SK-N-SH (cell line): ENCODE data around the gene MTREX. TPM values are rescaled to one million over a fixed set of nuclear protein-coding genes. Genes with fewer than 3 reads are reported as not detected.

ENCODE experiments used
- CTCF ChIA-PET: fragments of 300-600, 350-600 bp; formaldehyde crosslinking; extraction: SDS; loops from one replicate; lab custom pipeline; 2021; lab: Yijun Ruan, JAX
- POLR2A ChIA-PET: fragments of 350-600 bp; sonication (Branson Sonifier 250); formaldehyde crosslinking; extraction: SDS; loops from one replicate; lab custom pipeline; 2020; ENCODE audit warnings: antibody characterized with exemption, inconsistent platforms; lab: Yijun Ruan, JAX
- DNase-seq: peaks from one replicate; pipeline ENCODE4 v3.0.0; 2012
- H2AFZ ChIP-seq: fragments of 200-600 bp; sonication (generic); 2 replicates; pipeline ENCODE4 v1.8.1; 2016; ENCODE audit warnings: antibody characterized with exemption, mild to moderate bottlenecking, low read depth
- H3F3A ChIP-seq: fragments of 200-600 bp; sonication (generic); replicated peaks from 2 replicates; pipeline ENCODE3; 2016; ENCODE audit warnings: antibody characterized with exemption, mild to moderate bottlenecking; ENCODE audit not compliant: insufficient read depth
- H3K27ac ChIP-seq, 2 experiments: fragments of 200-500 bp in 1 of 2; fragments of 200-600 bp in 1 of 2; sonication (Bioruptor generic) in 1 of 2; sonication (generic), shearing (Covaris generic) in 1 of 2; 2 replicates each; pipeline versions ENCODE4 v1.5.1 to v1.6.1; 2014 to 2016; ENCODE audit warnings: low read depth in 2 of 2, inconsistent platforms in 1 of 2, low read length in 1 of 2, mild to moderate bottlenecking in 1 of 2, mixed read lengths in 1 of 2
- H3K27me3 ChIP-seq: fragments of 200-600 bp; sonication (generic), shearing (Covaris generic); 2 replicates; pipeline ENCODE4 v1.6.1; 2016; ENCODE audit warnings: mixed run types; ENCODE audit not compliant: insufficient read depth
- H3K36me3 ChIP-seq, 2 experiments: fragments of 200-500 bp in 1 of 2; fragments of 200-600 bp in 1 of 2; sonication (Bioruptor generic) in 1 of 2; sonication (generic) in 1 of 2; replicated peaks in 1 of 2; 2 replicates each; pipeline versions ENCODE3 to v1.5.1; 2014 to 2016; ENCODE audit warnings: low read length in 1 of 2, mild to moderate bottlenecking in 1 of 2; ENCODE audit not compliant: insufficient read depth in 2 of 2, control insufficient read depth in 1 of 2
- H3K4me1 ChIP-seq, 2 experiments: fragments of 200-500 bp in 1 of 2; fragments of 200-600 bp in 1 of 2; sonication (Bioruptor generic) in 1 of 2; sonication (generic), shearing (Covaris generic) in 1 of 2; 2 replicates each; pipeline versions ENCODE4 v1.5.1 to v1.6.1; 2014 to 2016; ENCODE audit warnings: low read depth in 1 of 2, low read length in 1 of 2, mixed run types in 1 of 2; ENCODE audit not compliant: insufficient read depth in 2 of 2, control insufficient read depth in 1 of 2
- H3K4me2 ChIP-seq: fragments of 200-600 bp; sonication (generic), shearing (Covaris generic); 2 replicates; pipeline ENCODE4 v1.6.1; 2017; ENCODE audit warnings: mixed run types
- H3K4me3 ChIP-seq, 2 experiments: fragments of 200-500 bp in 1 of 2; fragments of 200-600 bp in 1 of 2; sonication (Bioruptor generic) in 1 of 2; sonication (generic), shearing (Covaris generic) in 1 of 2; 2 replicates each; pipeline versions ENCODE4 v1.5.1 to v1.8.1; 2014 to 2016; ENCODE audit warnings: low read depth in 2 of 2, inconsistent platforms in 1 of 2, low read length in 1 of 2, mild to moderate bottlenecking in 1 of 2, mixed read lengths in 1 of 2, moderate library complexity in 1 of 2
- H3K79me2 ChIP-seq: fragments of 200-600 bp; sonication (generic); 2 replicates; pipeline ENCODE4 v1.8.1; 2017; ENCODE audit warnings: mild to moderate bottlenecking; ENCODE audit not compliant: insufficient read depth
- H3K9ac ChIP-seq: fragments of 200-600 bp; sonication (generic); 2 replicates; pipeline ENCODE4 v1.6.1; 2017; ENCODE audit warnings: mixed run types
- H3K9me2 ChIP-seq: fragments of 200-600 bp; sonication (generic); 2 replicates; pipeline ENCODE4 v1.6.1; 2017; ENCODE audit warnings: mixed run types
- H3K9me3 ChIP-seq: fragments of 200-600 bp; sonication (generic); 2 replicates; pipeline ENCODE4 v1.6.1; 2017; ENCODE audit warnings: mixed run types, mild to moderate bottlenecking, moderate library complexity
- H4K20me1 ChIP-seq: fragments of 200-600 bp; sonication (generic); 2 replicates; pipeline ENCODE4 v1.6.1; 2017; ENCODE audit warnings: mild to moderate bottlenecking, mixed run types; ENCODE audit not compliant: insufficient read depth
- ELF1 ChIP-seq: IDR thresholded peaks from 2 replicates; pipeline ENCODE4 v1.4.0; 2012
- EZH2phosphoT487 ChIP-seq: fragments of 200-600 bp; sonication (generic); IDR thresholded peaks from 2 replicates; pipeline ENCODE4 v1.6.1; 2017; ENCODE audit warnings: low read depth, mixed run types, mild to moderate bottlenecking, antibody characterized with exemption, moderate library complexity, borderline replicate concordance
- FOSL2 ChIP-seq: IDR thresholded peaks from 2 replicates; pipeline ENCODE4 v1.4.0; 2012; ENCODE audit warnings: low read depth, mild to moderate bottlenecking, moderate library complexity, borderline replicate concordance
- FOXM1 ChIP-seq: IDR thresholded peaks from 2 replicates; pipeline ENCODE4 v1.4.0; 2012; ENCODE audit warnings: low read depth, mild to moderate bottlenecking
- GABPA ChIP-seq: IDR thresholded peaks from 2 replicates; pipeline ENCODE4 v1.4.0; 2012; ENCODE audit warnings: low read depth, mild to moderate bottlenecking
- GATA2 ChIP-seq: sonication (generic); formaldehyde crosslinking; IDR thresholded peaks from 2 replicates; pipeline ENCODE4 v1.5.0; 2020; ENCODE audit warnings: mild to moderate bottlenecking, missing genetic modification reagents
- POLR2AphosphoS5 ChIP-seq: IDR thresholded peaks from 2 replicates; pipeline ENCODE4 v1.6.1; 2012; ENCODE audit warnings: low read depth, low read length
- RCOR1 ChIP-seq: fragments of 150-350 bp; IDR thresholded peaks from 2 replicates; pipeline ENCODE4 v1.6.1; 2017; ENCODE audit warnings: antibody characterized with exemption, low read length
- RXRA ChIP-seq: IDR thresholded peaks from 2 replicates; pipeline ENCODE4 v1.4.0; 2012; ENCODE audit warnings: low read depth, mild to moderate bottlenecking, borderline replicate concordance
- SMC3 ChIP-seq: IDR thresholded peaks from 2 replicates; pipeline ENCODE4 v1.6.1; 2012; ENCODE audit warnings: low read depth, low read length, improper control_type of control experiment
- TAF1 ChIP-seq: IDR thresholded peaks from 2 replicates; pipeline ENCODE4 v1.6.1; 2012; ENCODE audit warnings: low read depth, mild to moderate bottlenecking, low read length, moderate library complexity, borderline replicate concordance
- TCF12 ChIP-seq: IDR thresholded peaks from 2 replicates; pipeline ENCODE4 v1.4.0; 2012
- TEAD4 ChIP-seq: IDR thresholded peaks from 2 replicates; pipeline ENCODE4 v1.4.0; 2012; ENCODE audit warnings: mild to moderate bottlenecking, borderline replicate concordance; ENCODE audit not compliant: insufficient read depth
- USF2 ChIP-seq: fragments of 150-350 bp; IDR thresholded peaks from 2 replicates; pipeline ENCODE4 v1.6.1; 2017; ENCODE audit warnings: antibody characterized with exemption, low read length, low read depth, borderline replicate concordance
- YY1 ChIP-seq: IDR thresholded peaks from 2 replicates; pipeline ENCODE4 v1.4.0; 2012; ENCODE audit warnings: low read depth, mild to moderate bottlenecking
- WGBS: methylation state at CpG from one replicate; pipeline ENCODE4 v1.1.6; 2017; ENCODE audit warnings: low lambda C conversion rate; 5-methylcytosine and 5-hydroxymethylcytosine counted together
- polyA plus RNA-seq, 3 experiments: library from polyadenylated mRNA; depleted of rRNA; stranded (reverse); fragments of >200 nt; gene quantifications; 2 replicates each; pipeline ENCODE4 v1.2.3, GENCODE V29; 2012
- TF ChIP-seq, protein P1 (sequence below): IDR thresholded peaks from 2 replicates; pipeline ENCODE4 v1.4.0; 2012; ENCODE audit warnings: low read depth, borderline replicate concordance
- TF ChIP-seq, protein P2 (sequence below): IDR thresholded peaks from 2 replicates; pipeline ENCODE4 v1.4.0; 2012; ENCODE audit warnings: low read depth, borderline replicate concordance
- TF ChIP-seq, protein P3 (sequence below): fragments of 200-600 bp; sonication (generic); IDR thresholded peaks from 2 replicates; pipeline ENCODE4 v1.6.1; 2017; ENCODE audit warnings: antibody characterized with exemption, mild to moderate bottlenecking, moderate library complexity

The MTREX gene
- polyA plus RNA-seq, 1 of the 3 experiments (the other 2 are of a cell fraction): 11.2 TPM

GRCh38 chr5:55418994-55419968, 111.5 kb downstream of the MTREX start (continued):
- TF ChIP-seq, protein P1, sequence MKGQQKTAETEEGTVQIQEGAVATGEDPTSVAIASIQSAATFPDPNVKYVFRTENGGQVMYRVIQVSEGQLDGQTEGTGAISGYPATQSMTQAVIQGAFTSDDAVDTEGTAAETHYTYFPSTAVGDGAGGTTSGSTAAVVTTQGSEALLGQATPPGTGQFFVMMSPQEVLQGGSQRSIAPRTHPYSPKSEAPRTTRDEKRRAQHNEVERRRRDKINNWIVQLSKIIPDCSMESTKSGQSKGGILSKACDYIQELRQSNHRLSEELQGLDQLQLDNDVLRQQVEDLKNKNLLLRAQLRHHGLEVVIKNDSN: no peak
- peak; percentile 86 for TF ChIP-seq TCF12
- TF ChIP-seq, all 33 proteins: peak for 10

DNA sequence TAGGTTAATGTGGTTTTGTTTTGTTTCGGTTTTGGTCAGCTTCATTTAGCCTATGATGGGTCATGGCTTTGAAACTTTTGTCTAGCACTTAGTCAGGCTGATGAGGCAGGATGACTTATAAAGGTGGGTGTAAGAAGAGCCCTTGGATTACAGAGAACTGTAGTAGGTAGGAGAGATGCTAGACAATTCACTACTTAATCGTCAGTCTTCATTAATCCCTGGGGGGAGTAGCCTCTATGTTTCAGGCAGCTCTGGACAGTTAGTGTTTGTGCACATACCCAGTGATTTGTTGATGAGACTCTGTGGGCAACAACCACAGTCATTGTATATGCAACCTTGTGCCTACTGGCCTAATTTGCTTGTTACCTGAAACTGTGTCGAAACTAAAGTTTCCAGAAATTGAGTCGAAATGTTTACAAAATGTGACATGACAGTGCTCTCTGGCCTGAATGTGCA, 113.3 kb downstream of the MTREX start:
- H3K79me2 ChIP-seq: peaks cover 5% of the 10 kb centered on the region; the same call in 1 of the 2 replicates
- H3K9me2 ChIP-seq: no peaks in the 10 kb centered on the region
- H4K20me1 ChIP-seq: no peaks in the 10 kb centered on the region
- POLR2A ChIA-PET: no interaction called here
- no peaks in the 10 kb centered on the region for H3K9me3 ChIP-seq
- CTCF ChIA-PET: interaction anchor here (1.5 kb wide), 1 partner anchor 19 kb away, joined by 4 read pairs; no protein-coding TSS in a partner anchor
- TF ChIP-seq GATA2 (CRISPR knock-in tag): no peak
- no peak for TF ChIP-seq YY1
- TF ChIP-seq, all 33 proteins: peak for 0
- no peak overlapping the region for H3K4me2 ChIP-seq
- no peak overlapping the region for H2AFZ ChIP-seq
- H3K4me3 ChIP-seq: no peak overlapping the region
- peaks cover 49 to 60% of the 10 kb centered on the region in 2 experiments for H3K36me3 ChIP-seq
- H3K9ac ChIP-seq: no peak overlapping the region
- peaks cover 34% of the 10 kb centered on the region for H3F3A ChIP-seq
- no peaks in the 10 kb centered on the region for H3K27me3 ChIP-seq
- H3K27ac ChIP-seq: peak overlapping the region in 1 of 2 experiments; percentile 68; a peak in 1 of 4 replicates
- no peak for DNase-seq
- H3K4me1 ChIP-seq: peaks cover 13 to 16% of the 10 kb centered on the region in 2 experiments
- WGBS: 93% methylated on average over 4 of the region's 4 CpGs

DNA sequence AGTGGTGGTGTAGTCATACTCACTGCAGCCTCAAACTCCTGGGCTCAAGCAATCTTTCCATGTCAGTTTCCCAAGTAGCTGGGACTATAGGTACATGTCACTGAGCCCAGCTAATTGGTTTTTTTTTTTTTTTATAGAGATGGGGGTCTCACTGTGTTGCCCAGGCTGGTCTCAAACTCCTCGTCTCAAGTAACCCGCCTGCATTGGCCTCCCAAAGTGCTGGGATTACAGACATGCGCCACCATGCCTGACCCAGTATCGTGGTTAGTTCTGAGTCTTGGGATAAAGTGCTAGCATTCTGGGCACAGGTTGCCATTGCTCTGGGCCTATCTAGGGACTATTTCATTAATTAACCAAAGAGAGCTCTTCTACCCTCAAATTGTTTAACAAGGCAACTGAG, 118.7 kb downstream of the MTREX start:
- no peak overlapping the region for H2AFZ ChIP-seq
- no peak overlapping the region for H3K4me3 ChIP-seq
- CTCF ChIA-PET: interaction anchor here (0.9 to 1.7 kb wide), 2 partner anchors 20 to 108 kb away, joined by 3 to 4 read pairs; partner anchors contain the start of gene PLPP1
- H3F3A ChIP-seq: peaks cover 14% of the 10 kb centered on the region
- peak overlapping the region in 1 of 2 experiments; percentile 47; a peak in 1 of 4 replicates for H3K27ac ChIP-seq
- H3K36me3 ChIP-seq: peaks cover 53 to 70% of the 10 kb centered on the region in 2 experiments
- H3K4me1 ChIP-seq: peaks cover 0 to 13% of the 10 kb centered on the region in 2 experiments; a peak in 2 of 4 replicates
- H3K4me2 ChIP-seq: no peak overlapping the region
- no peaks in the 10 kb centered on the region for H4K20me1 ChIP-seq
- no peaks in the 10 kb centered on the region for H3K9me3 ChIP-seq
- 95% methylated on average over 3 of the region's 4 CpGs for WGBS
- H3K27me3 ChIP-seq: no peaks in the 10 kb centered on the region
- H3K79me2 ChIP-seq: peaks cover 10% of the 10 kb centered on the region; the same call in 1 of the 2 replicates
- POLR2A ChIA-PET: no interaction called here
- DNase-seq: no peak
- no peaks in the 10 kb centered on the region for H3K9me2 ChIP-seq
- H3K9ac ChIP-seq: no peak overlapping the region
- TF ChIP-seq TAF1 (no peak), GABPA (no peak), SMC3 (no peak), RXRA (no peak), POLR2AphosphoS5 (no peak), RCOR1 (no peak), FOXM1 (no peak), FOSL2 (no peak), ELF1 (no peak), USF2 (no peak), TCF12 (no peak), EZH2phosphoT487 (no peak), TEAD4 (no peak)
- TF ChIP-seq, protein P2, sequence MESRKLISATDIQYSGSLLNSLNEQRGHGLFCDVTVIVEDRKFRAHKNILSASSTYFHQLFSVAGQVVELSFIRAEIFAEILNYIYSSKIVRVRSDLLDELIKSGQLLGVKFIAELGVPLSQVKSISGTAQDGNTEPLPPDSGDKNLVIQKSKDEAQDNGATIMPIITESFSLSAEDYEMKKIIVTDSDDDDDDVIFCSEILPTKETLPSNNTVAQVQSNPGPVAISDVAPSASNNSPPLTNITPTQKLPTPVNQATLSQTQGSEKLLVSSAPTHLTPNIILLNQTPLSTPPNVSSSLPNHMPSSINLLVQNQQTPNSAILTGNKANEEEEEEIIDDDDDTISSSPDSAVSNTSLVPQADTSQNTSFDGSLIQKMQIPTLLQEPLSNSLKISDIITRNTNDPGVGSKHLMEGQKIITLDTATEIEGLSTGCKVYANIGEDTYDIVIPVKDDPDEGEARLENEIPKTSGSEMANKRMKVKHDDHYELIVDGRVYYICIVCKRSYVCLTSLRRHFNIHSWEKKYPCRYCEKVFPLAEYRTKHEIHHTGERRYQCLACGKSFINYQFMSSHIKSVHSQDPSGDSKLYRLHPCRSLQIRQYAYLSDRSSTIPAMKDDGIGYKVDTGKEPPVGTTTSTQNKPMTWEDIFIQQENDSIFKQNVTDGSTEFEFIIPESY: no peak
- TF ChIP-seq, protein P3, sequence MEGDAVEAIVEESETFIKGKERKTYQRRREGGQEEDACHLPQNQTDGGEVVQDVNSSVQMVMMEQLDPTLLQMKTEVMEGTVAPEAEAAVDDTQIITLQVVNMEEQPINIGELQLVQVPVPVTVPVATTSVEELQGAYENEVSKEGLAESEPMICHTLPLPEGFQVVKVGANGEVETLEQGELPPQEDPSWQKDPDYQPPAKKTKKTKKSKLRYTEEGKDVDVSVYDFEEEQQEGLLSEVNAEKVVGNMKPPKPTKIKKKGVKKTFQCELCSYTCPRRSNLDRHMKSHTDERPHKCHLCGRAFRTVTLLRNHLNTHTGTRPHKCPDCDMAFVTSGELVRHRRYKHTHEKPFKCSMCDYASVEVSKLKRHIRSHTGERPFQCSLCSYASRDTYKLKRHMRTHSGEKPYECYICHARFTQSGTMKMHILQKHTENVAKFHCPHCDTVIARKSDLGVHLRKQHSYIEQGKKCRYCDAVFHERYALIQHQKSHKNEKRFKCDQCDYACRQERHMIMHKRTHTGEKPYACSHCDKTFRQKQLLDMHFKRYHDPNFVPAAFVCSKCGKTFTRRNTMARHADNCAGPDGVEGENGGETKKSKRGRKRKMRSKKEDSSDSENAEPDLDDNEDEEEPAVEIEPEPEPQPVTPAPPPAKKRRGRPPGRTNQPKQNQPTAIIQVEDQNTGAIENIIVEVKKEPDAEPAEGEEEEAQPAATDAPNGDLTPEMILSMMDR: no peak
